ENCODE results near the gene PBX1.

PBX1 gene

DNA sequence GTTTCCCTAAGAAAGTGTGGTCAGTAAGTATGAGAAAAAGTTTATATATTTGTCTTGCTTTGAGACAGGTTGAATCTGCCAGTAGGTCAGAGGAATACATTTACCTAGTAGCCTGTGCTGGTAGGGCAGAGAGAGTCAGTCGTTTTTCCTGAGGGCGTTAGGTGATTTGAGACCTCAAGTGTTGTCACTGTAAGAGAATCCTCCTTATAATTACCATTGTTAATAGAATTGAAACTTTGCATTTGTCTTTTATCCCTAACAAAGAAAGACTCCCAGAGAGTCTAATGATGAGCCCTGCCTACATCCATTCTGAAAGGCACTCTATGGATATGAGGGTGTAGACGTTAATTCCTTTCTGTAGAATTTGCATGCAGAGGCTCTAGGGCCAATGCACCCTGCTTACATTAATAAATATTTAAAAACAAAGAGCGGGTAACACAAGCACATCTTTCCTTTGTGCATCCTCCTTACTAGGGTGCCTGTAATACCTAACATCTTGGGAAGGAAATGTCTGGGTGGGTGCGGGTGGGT lies 16.4 kb downstream of the PBX1 start:
- no peak for TF ChIP-seq POLR2A (IDR thresholded peaks at IDR 0.05; ENCODE audit: low read depth, low read length)
- FAIRE-seq: no peak
- DNase-seq (ENCODE audit: insufficient read length, low spot score): no peak

DNA sequence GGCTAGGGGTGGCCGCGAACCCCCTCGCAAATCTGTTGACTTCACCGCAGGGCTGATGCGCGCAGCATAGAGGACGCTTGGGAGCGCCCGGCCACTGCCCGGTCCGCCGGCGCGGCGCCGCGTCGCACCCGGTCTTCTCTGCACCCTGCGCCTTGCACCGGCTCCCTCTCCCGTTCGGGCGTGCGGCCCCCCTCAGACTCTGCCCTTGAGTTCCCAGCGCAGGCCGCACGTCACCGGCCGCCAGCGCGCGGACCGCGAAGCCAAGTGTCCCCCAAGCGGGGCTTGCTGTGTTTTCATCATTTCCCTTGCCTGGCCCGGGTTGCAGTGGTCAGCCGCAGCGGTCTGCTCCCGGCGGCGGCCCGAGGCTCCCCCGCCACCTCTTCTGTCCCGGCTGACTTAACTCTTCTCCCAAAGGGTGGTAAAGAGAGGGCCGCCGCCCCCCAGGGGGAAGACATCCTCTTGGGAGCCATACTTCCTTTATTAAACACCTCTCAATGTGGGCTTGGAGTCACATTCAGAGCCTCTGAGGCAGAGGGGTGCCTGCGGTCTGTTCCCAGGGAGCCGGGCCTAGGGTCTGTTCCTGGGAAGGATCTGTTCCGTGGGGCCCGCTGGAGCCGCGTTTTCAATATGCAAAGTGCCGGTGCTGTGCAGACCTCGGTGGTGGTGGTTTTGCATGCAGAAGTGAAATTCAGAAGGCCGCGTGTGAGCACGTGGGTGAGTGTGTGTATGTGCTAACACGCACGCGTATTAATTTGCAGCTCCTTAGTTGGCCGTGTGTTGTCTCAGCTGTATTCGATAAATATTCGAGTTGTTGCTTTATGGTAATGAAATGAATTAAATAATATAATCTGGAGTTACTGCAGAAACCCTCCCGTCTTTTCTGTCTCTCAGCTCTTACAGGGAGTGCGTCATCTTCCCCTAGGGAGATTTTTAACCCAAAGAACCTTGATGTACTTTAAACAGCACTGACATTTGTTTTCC lies 17.6 kb downstream of the PBX1 start:
- DNase-seq (ENCODE audit: insufficient read length, low spot score) (no peak), FAIRE-seq (no peak)
- TF ChIP-seq POLR2A (IDR thresholded peaks at IDR 0.05; ENCODE audit: low read depth, low read length): no peak

DNA sequence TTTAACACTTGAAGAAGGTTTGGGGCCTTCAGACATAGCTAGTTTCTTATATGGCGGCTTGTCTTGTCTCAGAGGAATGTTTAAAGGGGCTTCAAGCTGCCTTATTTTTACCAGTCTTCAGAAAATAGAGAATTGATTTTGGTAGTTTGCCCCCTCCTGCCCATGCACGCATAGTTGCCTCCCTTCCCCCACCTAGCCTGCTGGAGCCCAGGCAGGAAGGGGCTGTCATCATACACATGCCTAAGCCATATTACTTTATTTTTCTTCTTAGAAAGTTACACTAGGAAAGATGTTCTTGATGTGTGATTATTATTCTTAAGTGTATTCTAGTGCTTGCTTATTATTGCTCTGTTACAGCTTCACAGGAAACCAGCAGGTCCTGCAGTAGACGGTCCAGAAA lies 18.3 kb downstream of the PBX1 start:
- FAIRE-seq: no peak

DNA sequence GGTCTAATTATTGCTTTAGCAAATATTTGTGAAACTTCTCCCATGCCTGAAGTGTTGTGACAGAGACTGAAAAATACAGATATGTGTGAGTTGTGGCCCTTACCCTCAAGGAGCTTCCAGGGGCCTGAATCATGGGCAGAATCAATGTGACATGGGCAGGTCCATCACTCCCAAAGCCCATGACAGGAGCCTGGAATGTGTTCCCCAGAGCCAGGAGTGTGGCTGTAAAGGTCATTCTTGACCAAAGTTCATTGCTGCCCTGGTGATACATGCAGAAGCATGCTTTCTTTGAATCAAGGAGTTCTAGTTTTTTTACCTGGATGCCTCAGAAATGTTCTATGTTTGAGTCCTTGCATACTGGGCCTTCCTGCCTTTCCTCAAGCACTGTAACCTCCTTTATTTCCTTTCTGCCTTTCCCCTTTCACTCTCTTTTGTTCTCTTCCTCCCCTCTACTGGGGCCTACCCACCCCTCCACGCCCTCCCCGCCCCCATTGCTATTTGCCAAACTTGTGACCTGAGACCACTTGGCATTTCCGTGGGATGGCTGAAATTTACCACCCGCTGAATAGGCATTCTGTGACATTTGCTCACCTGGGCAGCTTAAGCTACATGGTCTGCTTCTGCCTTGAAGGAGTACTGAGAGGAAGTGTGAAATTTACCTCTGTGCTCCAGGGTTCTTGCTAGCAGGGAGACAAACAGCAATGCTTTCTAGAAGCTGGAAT lies 19.7 kb downstream of the PBX1 start:
- FAIRE-seq (no peak), DNase-seq (ENCODE audit: insufficient read length, low spot score) (no peak)
- no peak for TF ChIP-seq POLR2A (IDR thresholded peaks at IDR 0.05; ENCODE audit: low read depth, low read length)

More for the DNA sequence above, 18.3 kb downstream of the PBX1 start:
- no peak for TF ChIP-seq POLR2A (IDR thresholded peaks at IDR 0.05; ENCODE audit: low read depth, low read length)
- DNase-seq (ENCODE audit: insufficient read length, low spot score): no peak

DNA sequence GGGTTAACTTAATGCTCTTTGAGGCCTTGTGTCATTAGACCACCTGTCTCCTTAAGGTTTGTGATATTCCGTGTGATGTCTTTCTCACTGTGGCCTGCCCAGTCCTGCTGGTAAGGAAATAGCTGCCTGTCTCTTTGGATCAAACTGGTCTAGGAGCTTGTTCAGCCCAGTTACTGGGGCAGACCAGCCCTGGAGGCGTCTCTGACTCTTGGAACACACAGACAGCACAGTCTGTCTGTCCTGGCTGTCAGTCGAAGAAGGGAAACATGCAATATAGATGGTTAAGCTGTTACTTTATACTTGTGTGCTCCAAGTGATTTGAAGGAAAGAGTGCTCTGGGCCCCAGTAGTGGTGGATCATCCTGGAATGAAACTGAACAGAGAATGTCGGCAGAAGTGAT lies 20.4 kb downstream of the PBX1 start:
- DNase-seq (ENCODE audit: insufficient read length, low spot score): no peak
- no peak for TF ChIP-seq POLR2A (IDR thresholded peaks at IDR 0.05; ENCODE audit: low read depth, low read length)
- no peak for FAIRE-seq

DNA sequence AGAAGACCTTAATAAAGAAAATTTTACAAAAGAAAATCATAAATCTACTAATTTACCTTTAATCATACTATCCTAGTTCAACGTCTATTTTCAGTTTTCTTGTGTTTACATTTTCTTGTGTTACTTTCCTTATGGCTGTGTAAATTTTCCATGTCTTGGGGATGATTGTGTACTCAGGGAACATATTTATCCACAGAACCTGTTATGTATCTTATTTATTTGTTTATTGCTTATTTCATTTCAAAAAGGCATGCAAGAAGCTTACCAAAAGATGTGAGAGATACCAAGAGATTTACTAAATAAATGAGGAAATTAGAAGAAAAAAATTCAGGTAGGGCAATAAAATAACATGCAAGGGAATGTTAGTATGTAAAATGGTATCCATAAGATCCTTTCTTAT lies 22.8 kb downstream of the PBX1 start:
- TF ChIP-seq POLR2A (IDR thresholded peaks at IDR 0.05; ENCODE audit: low read depth, low read length): no peak
- DNase-seq (ENCODE audit: insufficient read length, low spot score): no peak
- no peak for FAIRE-seq

DNA sequence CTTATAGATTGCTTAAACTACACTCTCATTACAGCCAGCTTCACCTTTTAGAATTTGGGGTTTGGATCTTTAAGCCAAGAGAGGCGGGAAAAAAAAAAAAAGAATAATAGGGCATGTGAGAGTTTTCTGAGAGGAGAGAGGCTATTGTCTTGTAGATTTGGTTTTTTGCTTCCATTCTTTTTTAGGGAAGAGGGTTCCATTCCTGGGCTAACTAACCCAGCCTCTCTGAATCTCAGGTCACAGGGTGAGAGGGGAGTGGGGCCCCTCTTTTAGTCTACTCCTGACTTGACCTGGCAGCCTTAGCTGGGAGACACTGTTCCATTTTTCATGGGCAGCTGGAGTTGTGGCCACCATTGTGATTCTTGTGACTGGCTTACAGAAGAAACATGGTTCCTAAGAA lies 24.2 kb downstream of the PBX1 start:
- DNase-seq (ENCODE audit: insufficient read length, low spot score): no peak
- FAIRE-seq: no peak
- no peak for TF ChIP-seq POLR2A (IDR thresholded peaks at IDR 0.05; ENCODE audit: low read depth, low read length)

DNA sequence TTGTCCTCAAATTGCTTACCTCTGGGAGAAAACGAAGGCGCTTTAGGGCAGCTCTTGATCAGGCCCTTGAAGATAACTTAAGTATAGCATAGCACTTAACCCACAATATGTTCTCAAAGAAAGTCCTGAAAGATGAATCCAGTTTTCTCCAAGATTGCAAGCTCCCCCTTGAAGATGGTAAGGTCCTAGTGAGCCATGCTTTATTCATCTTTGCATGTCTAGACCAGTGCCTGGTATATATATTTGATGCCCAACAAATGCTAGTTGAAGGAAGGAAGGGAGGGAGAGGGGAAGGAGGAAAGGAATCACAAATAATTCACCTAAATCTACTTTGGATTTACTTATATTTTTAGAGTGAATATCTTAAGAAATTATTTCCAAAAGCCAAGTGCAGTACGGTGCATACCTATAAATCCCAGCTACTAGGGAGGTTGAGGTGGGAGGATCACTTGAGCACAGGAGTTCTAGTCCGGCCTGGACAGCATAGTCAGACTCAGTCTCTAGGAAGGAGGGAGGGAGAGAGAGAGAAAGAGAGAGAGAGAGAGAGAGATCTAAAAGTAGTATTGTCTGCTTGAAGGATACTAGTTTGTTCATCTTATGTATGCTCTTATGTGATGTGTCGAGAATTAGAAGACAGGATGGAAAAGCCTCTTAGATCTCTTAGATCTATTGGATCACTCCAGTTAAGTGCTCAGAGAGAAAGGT lies 25.0 kb downstream of the PBX1 start:
- FAIRE-seq: no peak

DNA sequence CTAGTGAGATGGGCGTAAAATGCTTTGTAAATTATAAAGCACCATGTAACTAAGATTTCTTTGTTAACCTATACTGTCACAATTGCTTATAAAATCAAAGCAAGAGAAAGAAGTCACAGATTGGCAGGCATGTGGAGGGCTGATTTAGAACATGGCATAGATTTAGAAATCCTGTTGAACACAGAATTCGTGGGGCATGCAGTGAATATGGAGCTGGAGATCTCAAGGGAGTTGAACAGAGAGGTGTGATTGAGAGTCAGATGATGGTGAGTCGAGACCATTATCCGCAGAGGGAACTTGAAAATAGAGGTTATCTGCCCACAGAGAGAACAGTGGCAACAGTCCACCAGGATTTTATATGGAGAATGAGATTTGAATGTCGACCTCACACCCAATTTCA lies 27.6 kb downstream of the PBX1 start:
- TF ChIP-seq POLR2A (IDR thresholded peaks at IDR 0.05; ENCODE audit: low read depth, low read length): no peak
- DNase-seq (ENCODE audit: insufficient read length, low spot score) (no peak), FAIRE-seq (no peak)

More for the DNA sequence above, 25.0 kb downstream of the PBX1 start:
- TF ChIP-seq POLR2A (IDR thresholded peaks at IDR 0.05; ENCODE audit: low read depth, low read length): no peak
- DNase-seq (ENCODE audit: insufficient read length, low spot score): no peak

DNA sequence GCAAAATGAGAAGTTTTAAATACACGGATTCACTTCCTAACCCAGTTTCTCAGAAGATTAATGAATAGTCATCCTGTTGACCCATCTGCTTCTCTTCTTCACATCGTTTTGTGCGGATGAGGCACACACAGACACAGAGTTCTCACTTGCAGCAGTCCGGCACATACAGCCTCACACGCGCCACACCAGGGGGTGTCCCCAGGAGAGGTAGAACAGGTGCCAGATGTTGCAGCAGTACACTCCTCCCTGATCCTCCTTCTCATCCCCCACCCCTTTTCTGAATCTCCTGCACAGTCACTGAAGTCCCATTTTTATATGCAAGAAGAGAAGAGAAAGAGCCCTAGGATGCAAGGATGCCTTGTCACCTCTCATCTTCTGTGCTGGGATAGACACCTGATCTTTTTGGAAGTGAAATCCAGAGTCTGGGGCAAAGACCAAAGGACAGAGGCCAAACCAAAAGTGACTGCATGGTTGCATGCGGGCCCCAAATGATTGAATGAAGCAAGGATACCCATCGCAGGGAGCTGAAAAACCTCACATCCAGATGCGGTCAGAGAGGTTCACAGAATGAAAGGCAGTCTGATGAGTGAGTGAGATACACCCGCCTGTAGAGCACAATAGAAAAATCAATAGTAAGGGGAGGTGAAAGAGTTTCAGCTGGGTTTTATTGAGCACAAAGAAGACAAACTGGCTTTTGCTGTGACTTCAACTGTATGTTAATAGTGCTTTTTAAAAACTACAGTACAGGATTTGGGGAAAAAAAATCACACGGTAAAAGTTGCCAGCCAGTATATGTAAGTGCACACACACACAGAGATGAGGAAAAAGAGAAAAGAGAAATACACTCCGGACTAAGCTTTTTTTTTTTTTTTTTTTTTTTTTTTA lies 28.9 kb downstream of the PBX1 start:
- no peak for FAIRE-seq
- no peak for TF ChIP-seq POLR2A (IDR thresholded peaks at IDR 0.05; ENCODE audit: low read depth, low read length)
- DNase-seq (ENCODE audit: insufficient read length, low spot score): no peak

DNA sequence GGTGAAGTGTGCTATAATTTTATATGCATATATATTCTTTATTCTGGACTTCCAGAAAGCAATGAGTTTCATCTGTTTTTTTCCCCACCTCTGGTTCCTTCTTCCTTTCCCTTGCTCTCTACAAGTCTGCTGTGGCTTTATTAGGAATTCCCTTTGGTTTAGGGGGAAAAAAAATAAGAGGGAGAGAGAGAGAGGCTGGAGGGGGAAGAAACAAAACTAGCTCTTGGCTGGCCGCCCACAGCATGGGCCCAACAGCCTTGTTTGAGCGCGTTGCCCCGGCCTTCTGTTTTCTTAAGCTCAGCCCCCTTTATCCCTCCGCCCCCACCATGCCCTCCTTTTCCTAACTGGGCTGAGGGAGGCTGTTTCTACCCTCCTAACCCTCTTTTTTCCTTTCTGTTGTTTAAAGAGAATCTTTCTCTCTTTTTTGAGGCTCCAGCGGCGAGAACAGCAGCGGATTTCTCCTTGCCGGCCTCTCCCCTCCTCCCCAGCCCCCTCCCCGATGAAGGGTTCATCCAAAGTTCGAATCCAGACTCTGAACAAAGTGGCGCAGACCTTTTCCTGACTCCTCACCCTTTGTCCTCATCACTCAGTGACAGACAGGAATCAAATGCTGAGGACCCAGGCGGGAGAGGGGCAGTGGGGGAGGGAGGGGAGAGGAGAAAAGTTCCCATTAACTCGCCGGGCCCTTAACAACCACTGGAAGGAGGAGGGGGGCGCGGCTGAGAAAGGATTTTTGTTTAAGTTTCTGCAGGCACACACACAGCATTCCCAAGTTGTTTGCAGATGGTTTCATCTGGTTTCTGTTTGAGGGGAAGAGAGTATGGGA lies 29.7 kb downstream of the PBX1 start:
- no peak for FAIRE-seq
- TF ChIP-seq POLR2A (IDR thresholded peaks at IDR 0.05; ENCODE audit: low read depth, low read length): no peak
- no peak for DNase-seq (ENCODE audit: insufficient read length, low spot score)

DNA sequence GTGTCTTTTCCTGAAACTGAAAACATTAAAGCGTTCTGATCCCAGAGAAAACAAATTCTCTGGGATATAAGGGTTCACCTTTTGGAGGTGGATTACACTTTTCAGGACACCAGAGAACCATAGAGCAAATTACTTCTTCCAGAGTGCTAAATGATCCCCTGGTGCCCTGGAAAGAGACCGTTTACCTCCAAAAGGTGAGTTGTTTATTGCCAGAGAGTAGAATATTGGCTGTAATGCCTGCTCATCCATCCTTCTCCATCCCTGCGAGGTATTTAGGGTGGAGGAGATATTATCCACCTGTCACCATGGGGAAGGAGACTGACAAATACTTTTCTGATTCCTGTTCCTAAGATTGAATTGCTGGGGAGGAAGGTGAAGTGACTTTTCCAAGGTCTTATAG lies 30.4 kb downstream of the PBX1 start:
- FAIRE-seq (no peak), DNase-seq (ENCODE audit: insufficient read length, low spot score) (no peak)
- TF ChIP-seq POLR2A (IDR thresholded peaks at IDR 0.05; ENCODE audit: low read depth, low read length): no peak
